Measurements from ENCODE around the gene OSBPL1A.

The OSBPL1A gene

DNA sequence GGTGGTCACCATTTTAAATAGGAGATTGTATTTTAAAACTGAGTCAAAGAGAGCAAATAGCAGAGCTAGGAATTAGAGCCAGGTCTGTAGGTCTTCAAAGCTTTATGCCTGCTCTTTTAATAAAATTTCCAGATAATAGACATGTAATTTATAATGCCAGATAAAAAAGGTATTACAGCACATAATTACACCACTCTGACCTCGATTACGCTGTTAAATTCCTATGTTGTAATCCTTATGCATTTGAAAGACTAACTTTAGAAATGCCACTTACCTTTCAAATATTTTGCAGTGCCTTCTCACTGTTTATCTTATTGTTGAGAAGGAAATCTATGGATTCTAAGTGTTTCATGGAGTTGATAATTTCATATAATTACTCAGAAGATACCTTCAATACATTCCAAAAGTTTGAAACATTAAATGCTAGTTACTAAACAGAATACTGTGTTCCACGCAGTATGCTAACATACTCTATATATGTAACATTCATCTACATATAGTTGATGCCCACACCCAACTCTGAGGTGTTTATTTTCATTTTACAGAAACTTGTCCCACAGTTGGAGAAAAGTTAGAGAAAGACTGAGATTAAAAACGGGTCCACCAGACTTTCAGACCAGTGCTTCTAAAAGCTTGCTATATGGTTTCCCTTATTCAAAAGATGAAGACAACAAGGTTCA, 120.0 kb downstream of the OSBPL1A start:
- ChIA-PET CTCF (no interaction called here), POLR2A (no interaction called here)
- TF ChIP-seq FOXA1 (IDR thresholded peaks at IDR 0.05), result no peak
- TF ChIP-seq HDGF (IDR thresholded peaks at IDR 0.05; ENCODE audit: borderline replicate concordance), result no peak
- TF ChIP-seq FOXM1 (IDR thresholded peaks at IDR 0.05; ENCODE audit: borderline replicate concordance), result no peak
- no peak for TF ChIP-seq ARNT (IDR thresholded peaks at IDR 0.05)
- TF ChIP-seq TARDBP (IDR thresholded peaks at IDR 0.05), result no peak
- TF ChIP-seq SP1 (IDR thresholded peaks at IDR 0.05), result no peak
- no peak for TF ChIP-seq SUZ12 (IDR thresholded peaks at IDR 0.05)
- DNase-seq (ENCODE audit: extremely low spot score), result no peak

DNA sequence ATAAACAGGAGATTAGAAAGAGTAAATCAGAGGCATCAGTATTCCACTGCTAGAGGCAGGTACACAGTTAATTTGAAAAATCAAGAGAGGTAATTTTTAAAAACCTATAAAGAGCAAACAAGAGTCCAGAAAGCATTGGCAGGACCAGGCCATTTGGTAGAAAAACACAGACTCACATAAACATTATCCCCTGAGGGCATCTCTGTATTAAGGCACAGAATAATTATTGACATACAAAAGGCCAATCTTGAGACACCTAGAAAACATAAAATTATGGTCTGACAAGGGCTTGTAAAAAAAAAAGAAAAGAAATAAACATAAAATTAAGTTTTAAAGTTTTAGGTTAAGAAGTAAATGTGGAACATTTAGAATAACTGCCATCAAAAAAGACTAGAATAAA, 120.6 kb downstream of the OSBPL1A start:
- TF ChIP-seq ARNT (IDR thresholded peaks at IDR 0.05) (no peak), ZNF384 (IDR thresholded peaks at IDR 0.05) (no peak), LEF1 (IDR thresholded peaks at IDR 0.05; ENCODE audit: borderline replicate concordance) (no peak), ELF4 (IDR thresholded peaks at IDR 0.05) (no peak), FOXK2 (IDR thresholded peaks at IDR 0.05) (no peak), BHLHE40 (IDR thresholded peaks at IDR 0.05; ENCODE audit: borderline replicate concordance) (no peak), L3MBTL2 (conservative IDR thresholded peaks at IDR 0.05) (no peak), SP1 (IDR thresholded peaks at IDR 0.05) (no peak), FOXM1 (IDR thresholded peaks at IDR 0.05; ENCODE audit: borderline replicate concordance) (no peak), HDGF (IDR thresholded peaks at IDR 0.05; ENCODE audit: borderline replicate concordance) (no peak), SUZ12 (IDR thresholded peaks at IDR 0.05) (no peak), CTBP1 (IDR thresholded peaks at IDR 0.05; ENCODE audit: borderline replicate concordance) (no peak), FOXA1 (IDR thresholded peaks at IDR 0.05) (no peak), TARDBP (IDR thresholded peaks at IDR 0.05) (no peak), NFRKB (IDR thresholded peaks at IDR 0.05) (no peak)
- TF ChIP-seq, protein P1, sequence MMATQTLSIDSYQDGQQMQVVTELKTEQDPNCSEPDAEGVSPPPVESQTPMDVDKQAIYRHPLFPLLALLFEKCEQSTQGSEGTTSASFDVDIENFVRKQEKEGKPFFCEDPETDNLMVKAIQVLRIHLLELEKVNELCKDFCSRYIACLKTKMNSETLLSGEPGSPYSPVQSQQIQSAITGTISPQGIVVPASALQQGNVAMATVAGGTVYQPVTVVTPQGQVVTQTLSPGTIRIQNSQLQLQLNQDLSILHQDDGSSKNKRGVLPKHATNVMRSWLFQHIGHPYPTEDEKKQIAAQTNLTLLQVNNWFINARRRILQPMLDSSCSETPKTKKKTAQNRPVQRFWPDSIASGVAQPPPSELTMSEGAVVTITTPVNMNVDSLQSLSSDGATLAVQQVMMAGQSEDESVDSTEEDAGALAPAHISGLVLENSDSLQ (IDR thresholded peaks at IDR 0.05), result no peak
- POLR2A ChIA-PET, result no interaction called here
- DNase-seq (ENCODE audit: extremely low spot score), result no peak
- CTCF ChIA-PET, result no interaction called here

DNA sequence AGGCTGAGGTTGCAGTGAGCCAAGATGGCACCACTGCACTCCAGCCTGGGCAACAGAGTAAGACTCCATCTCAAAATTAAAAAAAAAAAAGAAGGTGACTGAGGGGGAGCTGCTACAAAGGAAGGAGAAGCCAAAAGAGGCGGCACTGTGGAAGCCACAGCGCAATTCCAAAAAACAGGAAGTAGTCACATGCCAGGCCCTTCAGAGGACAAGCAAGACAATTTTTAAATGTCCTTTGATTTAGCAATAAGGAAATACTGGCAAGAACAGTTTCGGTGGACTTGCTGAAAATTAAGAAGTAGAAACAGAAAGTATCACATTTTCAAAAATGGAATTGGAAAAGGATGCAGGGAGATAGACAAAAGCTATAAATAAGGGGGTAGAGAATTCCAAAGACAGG, 122.8 kb downstream of the OSBPL1A start:
- CTCF ChIA-PET, result no interaction called here
- DNase-seq (ENCODE audit: extremely low spot score), result no peak
- POLR2A ChIA-PET, result no interaction called here
- TF ChIP-seq SUZ12 (IDR thresholded peaks at IDR 0.05), result no peak
- TF ChIP-seq ARNT (IDR thresholded peaks at IDR 0.05), result no peak
- no peak for TF ChIP-seq FOXM1 (IDR thresholded peaks at IDR 0.05; ENCODE audit: borderline replicate concordance)
- no peak for TF ChIP-seq HDGF (IDR thresholded peaks at IDR 0.05; ENCODE audit: borderline replicate concordance)
- TF ChIP-seq TARDBP (IDR thresholded peaks at IDR 0.05), result no peak
- no peak for TF ChIP-seq FOXK2 (IDR thresholded peaks at IDR 0.05)
- no peak for TF ChIP-seq CTBP1 (IDR thresholded peaks at IDR 0.05; ENCODE audit: borderline replicate concordance)
- no peak for TF ChIP-seq SP1 (IDR thresholded peaks at IDR 0.05)

DNA sequence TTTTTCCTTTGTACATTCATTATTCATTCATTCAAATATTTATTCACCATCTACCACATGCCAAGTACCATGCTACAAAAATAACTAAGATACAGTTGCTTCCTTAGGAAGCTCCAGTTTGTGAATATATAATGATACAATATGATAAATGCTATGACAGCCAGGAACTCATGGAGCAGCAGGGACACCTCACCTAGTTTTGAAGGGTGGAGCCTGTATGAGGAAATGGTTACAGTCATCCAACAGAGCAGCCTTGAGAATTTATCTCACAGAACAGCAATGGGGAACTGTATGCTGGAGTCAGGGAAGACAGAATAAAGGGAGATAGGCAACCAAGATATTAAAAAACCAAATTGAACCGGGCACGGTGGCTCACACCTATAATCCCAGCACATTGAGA, 124.0 kb downstream of the OSBPL1A start:
- DNase-seq (ENCODE audit: extremely low spot score), result no peak
- ChIA-PET POLR2A (no interaction called here), CTCF (interaction anchor here (0.6 kb wide), 1 partner anchor 118 kb away, joined by 3 read pairs; no protein-coding TSS in a partner anchor)
- TF ChIP-seq FOXM1 (IDR thresholded peaks at IDR 0.05; ENCODE audit: borderline replicate concordance), result no peak

DNA sequence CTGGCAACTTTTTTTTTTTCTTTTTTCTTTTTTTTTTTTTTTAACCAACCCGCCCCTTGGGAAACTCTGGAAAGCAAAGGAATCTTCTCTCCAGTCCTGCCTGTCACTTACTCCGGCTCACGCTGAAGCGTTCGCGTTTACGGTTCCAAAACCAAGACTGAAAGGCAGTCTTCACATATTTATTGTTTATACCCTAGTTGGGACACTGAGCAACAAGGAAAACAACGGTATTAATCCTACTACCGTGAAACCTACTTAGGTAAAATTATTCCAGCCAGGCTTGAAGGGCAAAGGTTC, 125.4 kb downstream of the OSBPL1A start:
- CTCF ChIA-PET, result interaction anchor here (2.0 kb wide), 1 partner anchor 96 kb away, joined by 8 read pairs; no protein-coding TSS in a partner anchor
- TF ChIP-seq ARNT (IDR thresholded peaks at IDR 0.05) (no peak), ZNF384 (IDR thresholded peaks at IDR 0.05) (peak; percentile 99)
- TF ChIP-seq, protein P1 (IDR thresholded peaks at IDR 0.05), result peak; percentile 75
- POLR2A ChIA-PET, result interaction anchor here (1.5 kb wide), 2 partner anchors 96 to 134 kb away, joined by 3 read pairs; partner anchors contain the start of gene CABYR
- no peak for DNase-seq (ENCODE audit: extremely low spot score)

DNA sequence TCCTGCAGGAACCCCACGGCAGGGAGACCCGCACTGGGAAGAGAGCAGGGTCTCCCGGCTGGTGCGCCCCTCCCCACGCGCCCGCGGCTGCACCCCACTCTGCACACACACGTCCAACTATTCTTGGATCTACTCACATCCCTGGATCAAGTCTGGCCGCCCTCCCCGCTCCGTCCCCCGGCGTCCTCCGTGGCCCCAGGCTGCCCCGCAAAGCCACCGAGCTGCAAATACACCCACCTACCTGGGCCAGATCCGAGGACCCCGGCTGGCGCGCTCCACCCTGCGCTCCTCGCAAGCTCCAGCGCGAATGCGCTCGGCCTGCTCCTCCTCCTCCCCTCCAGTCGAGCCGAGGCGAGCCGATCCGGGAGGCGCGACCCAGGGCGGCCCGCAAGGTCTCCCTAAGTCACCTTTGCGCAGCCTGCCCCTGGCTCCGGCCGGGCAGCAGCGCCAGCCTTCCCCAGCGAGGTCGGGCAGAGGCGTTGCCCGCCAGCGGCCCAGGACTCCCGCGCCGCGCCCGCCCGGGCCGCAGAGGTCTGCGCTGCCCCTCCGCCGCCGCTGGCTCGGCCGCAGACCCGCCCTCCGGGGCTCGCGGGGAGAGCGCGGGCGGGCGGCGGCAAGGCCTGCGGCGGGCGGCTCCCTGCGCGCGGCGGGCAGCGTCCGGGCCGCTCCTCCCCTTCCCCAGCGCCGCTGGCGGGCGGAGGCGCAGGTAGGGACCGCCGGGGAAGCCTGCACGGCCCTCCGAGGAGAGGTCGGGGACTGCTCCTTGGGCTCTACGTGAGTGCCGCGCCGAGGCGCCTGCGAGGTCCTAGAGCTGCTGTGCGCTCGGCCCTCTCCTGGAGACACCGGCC, 126.0 kb downstream of the OSBPL1A start:
- ChIA-PET POLR2A (interaction anchor here (0.7 to 1.5 kb wide), 4 partner anchors 9 to 133 kb away, joined by 3 to 4 read pairs (median 4); partner anchors contain the start of gene CABYR), CTCF (interaction anchor here (0.6 to 2.0 kb wide), 4 partner anchors 56 to 321 kb away, joined by 3 to 8 read pairs (median 3); no protein-coding TSS in a partner anchor)
- peak; percentile 91 for DNase-seq (ENCODE audit: extremely low spot score)
- TF ChIP-seq LEF1 (IDR thresholded peaks at IDR 0.05; ENCODE audit: borderline replicate concordance) (no peak), ARNT (IDR thresholded peaks at IDR 0.05) (peak; percentile 66; the same call in 1 of the 2 replicates), HDGF (IDR thresholded peaks at IDR 0.05; ENCODE audit: borderline replicate concordance) (no peak), CTBP1 (IDR thresholded peaks at IDR 0.05; ENCODE audit: borderline replicate concordance) (no peak)

DNA sequence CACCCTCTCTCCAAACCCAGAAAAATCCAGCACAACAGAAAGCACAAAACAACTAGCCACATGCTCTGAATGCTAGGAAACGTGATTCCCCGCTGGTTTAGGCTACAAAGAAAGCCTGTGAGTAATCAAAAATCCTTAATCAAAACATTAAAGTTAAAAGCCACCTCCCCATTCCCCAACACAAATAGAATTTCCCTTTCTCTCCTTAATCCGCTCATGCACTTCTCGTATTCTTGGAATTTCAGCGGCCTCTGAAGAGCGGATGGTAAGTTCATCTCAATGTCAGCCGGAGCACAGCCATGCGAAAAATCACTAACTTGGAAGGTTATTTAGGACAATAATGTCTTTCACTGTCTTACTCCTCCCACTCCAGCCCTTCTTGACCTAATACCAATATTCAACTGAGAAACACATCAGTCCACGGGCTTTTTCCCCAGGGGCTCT, 126.7 kb downstream of the OSBPL1A start:
- ChIA-PET CTCF (interaction anchor here (0.6 to 2.0 kb wide), 3 partner anchors 94 to 320 kb away, joined by 3 to 8 read pairs (median 3); no protein-coding TSS in a partner anchor), POLR2A (interaction anchor here (0.9 to 1.5 kb wide), 4 partner anchors 9 to 132 kb away, joined by 3 to 5 read pairs (median 4); partner anchors contain the start of gene CABYR)
- peak; percentile 25 for DNase-seq (ENCODE audit: extremely low spot score)
- TF ChIP-seq TARDBP (IDR thresholded peaks at IDR 0.05) (no peak), L3MBTL2 (conservative IDR thresholded peaks at IDR 0.05) (no peak; the same call in 1 of the 2 replicates), ZNF384 (IDR thresholded peaks at IDR 0.05) (no peak), NFRKB (IDR thresholded peaks at IDR 0.05) (no peak), CTBP1 (IDR thresholded peaks at IDR 0.05; ENCODE audit: borderline replicate concordance) (no peak), SP1 (IDR thresholded peaks at IDR 0.05) (no peak), ARNT (IDR thresholded peaks at IDR 0.05) (no peak)
